ENCODE measurements around the gene CYGB.

The CYGB gene

GRCh38 chr17:76492123-76492988 lies 45.2 kb downstream of the CYGB start:
- H3K9ac ChIP-seq (ENCODE audit: low read length) = peak overlapping the region; percentile 60
- H3K27ac ChIP-seq (ENCODE audit: low read depth, low read length) = peak overlapping the region; percentile 90
- no peaks in the 10 kb centered on the region for H3K9me2 ChIP-seq (replicated peaks; ENCODE audit: insufficient read depth, low read length)
- H3K79me2 ChIP-seq (ENCODE audit: insufficient read depth, low read length) = peaks cover 2% of the 10 kb centered on the region
- H4K20me1 ChIP-seq (ENCODE audit: low read depth, low read length) = no peaks in the 10 kb centered on the region
- H3K27me3 ChIP-seq (ENCODE audit: low read length) = no peaks in the 10 kb centered on the region
- H2AFZ ChIP-seq (ENCODE audit: low read depth, low read length, severe bottlenecking) = no peak overlapping the region
- peak overlapping the region; percentile 59 for H3K4me2 ChIP-seq (ENCODE audit: low read depth, low read length, poor library complexity, severe bottlenecking)
- no peak for TF ChIP-seq EZH2phosphoT487 (conservative IDR thresholded peaks at IDR 0.05; ENCODE audit: low read length)
- TF ChIP-seq, protein P1, sequence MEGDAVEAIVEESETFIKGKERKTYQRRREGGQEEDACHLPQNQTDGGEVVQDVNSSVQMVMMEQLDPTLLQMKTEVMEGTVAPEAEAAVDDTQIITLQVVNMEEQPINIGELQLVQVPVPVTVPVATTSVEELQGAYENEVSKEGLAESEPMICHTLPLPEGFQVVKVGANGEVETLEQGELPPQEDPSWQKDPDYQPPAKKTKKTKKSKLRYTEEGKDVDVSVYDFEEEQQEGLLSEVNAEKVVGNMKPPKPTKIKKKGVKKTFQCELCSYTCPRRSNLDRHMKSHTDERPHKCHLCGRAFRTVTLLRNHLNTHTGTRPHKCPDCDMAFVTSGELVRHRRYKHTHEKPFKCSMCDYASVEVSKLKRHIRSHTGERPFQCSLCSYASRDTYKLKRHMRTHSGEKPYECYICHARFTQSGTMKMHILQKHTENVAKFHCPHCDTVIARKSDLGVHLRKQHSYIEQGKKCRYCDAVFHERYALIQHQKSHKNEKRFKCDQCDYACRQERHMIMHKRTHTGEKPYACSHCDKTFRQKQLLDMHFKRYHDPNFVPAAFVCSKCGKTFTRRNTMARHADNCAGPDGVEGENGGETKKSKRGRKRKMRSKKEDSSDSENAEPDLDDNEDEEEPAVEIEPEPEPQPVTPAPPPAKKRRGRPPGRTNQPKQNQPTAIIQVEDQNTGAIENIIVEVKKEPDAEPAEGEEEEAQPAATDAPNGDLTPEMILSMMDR (IDR thresholded peaks at IDR 0.05; ENCODE audit: insufficient read depth, low read length, poor library complexity, severe bottlenecking) = no peak
- no peaks in the 10 kb centered on the region for H3K9me3 ChIP-seq (ENCODE audit: insufficient read depth, low read length)
- no peaks in the 10 kb centered on the region for H3K36me3 ChIP-seq (ENCODE audit: low read length)
- H3K4me3 ChIP-seq (ENCODE audit: insufficient read depth, low read length, poor library complexity, severe bottlenecking) = peak overlapping the region; percentile 12
- H3F3A ChIP-seq (ENCODE audit: insufficient read depth) = peaks cover 33% of the 10 kb centered on the region

- Histone ChIP-seq H3K9me2 (replicated peaks; ENCODE audit: insufficient read depth, low read length) (no peaks in the 10 kb centered on the region), H2AFZ (ENCODE audit: low read depth, low read length, severe bottlenecking) (no peak overlapping the region), H3K27ac (ENCODE audit: low read depth, low read length) (peak overlapping the region; percentile 90), H3K9me3 (ENCODE audit: insufficient read depth, low read length) (no peaks in the 10 kb centered on the region), H3K27me3 (ENCODE audit: low read length) (no peaks in the 10 kb centered on the region), H3K4me2 (ENCODE audit: low read depth, low read length, poor library complexity, severe bottlenecking) (peak overlapping the region; percentile 59), H3K36me3 (ENCODE audit: low read length) (no peaks in the 10 kb centered on the region), H4K20me1 (ENCODE audit: low read depth, low read length) (no peaks in the 10 kb centered on the region), H3K9ac (ENCODE audit: low read length) (peak overlapping the region; percentile 60; the same call in 1 of the 2 replicates), H3F3A (ENCODE audit: insufficient read depth) (peaks cover 32% of the 10 kb centered on the region), H3K79me2 (ENCODE audit: insufficient read depth, low read length) (no peaks in the 10 kb centered on the region), H3K4me3 (ENCODE audit: insufficient read depth, low read length, poor library complexity, severe bottlenecking) (no peak overlapping the region)
- no peak for TF ChIP-seq EZH2phosphoT487 (conservative IDR thresholded peaks at IDR 0.05; ENCODE audit: low read length)
- TF ChIP-seq, protein P1 (IDR thresholded peaks at IDR 0.05; ENCODE audit: insufficient read depth, low read length, poor library complexity, severe bottlenecking) = no peak
Measured at GRCh38 chr17:76491271-76492122, 46.0 kb downstream of the CYGB start.

DNA sequence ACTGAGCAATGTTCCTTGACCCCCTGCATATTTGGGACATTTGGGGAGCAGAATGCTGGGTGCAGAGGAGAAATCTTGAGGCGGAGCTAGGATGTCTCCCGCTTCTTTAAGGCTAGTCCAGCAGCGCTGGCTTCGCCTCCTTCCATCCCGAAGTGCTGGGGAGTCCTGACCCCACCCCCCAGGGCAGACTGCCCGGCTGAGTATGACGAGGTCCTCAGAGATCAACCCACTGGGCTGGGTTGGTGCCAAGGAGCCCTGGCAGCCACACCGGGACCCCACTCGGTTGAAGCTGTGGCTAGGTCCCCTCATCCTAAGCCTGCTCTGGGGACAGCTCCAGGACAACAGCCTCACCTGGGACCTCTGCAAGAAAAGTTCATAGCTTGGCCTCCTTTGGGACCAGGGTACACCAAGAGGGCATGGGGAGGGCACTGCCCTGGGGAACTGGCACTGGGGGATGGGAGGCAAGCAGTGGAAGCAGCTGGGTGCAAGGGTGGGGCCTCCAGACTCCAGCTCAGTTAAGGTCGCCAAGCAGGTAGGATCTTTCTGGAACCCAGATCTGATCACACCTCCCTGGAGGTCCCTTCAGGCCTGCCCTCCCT lies 47.3 kb downstream of the CYGB start:
- Histone ChIP-seq H3K4me3 (ENCODE audit: insufficient read depth, low read length, poor library complexity, severe bottlenecking) (no peak overlapping the region), H3K27ac (ENCODE audit: low read depth, low read length) (peak overlapping the region; percentile 90; the same call in 1 of the 2 replicates), H4K20me1 (ENCODE audit: low read depth, low read length) (no peaks in the 10 kb centered on the region), H3K9me3 (ENCODE audit: insufficient read depth, low read length) (no peaks in the 10 kb centered on the region), H3K36me3 (ENCODE audit: low read length) (no peaks in the 10 kb centered on the region), H3K79me2 (ENCODE audit: insufficient read depth, low read length) (no peaks in the 10 kb centered on the region), H3K9me2 (replicated peaks; ENCODE audit: insufficient read depth, low read length) (no peaks in the 10 kb centered on the region), H3K27me3 (ENCODE audit: low read length) (no peaks in the 10 kb centered on the region), H2AFZ (ENCODE audit: low read depth, low read length, severe bottlenecking) (no peak overlapping the region), H3K4me2 (ENCODE audit: low read depth, low read length, poor library complexity, severe bottlenecking) (no peak overlapping the region), H3K9ac (ENCODE audit: low read length) (no peak overlapping the region), H3F3A (ENCODE audit: insufficient read depth) (peaks cover 33% of the 10 kb centered on the region)
- no peak for TF ChIP-seq EZH2phosphoT487 (conservative IDR thresholded peaks at IDR 0.05; ENCODE audit: low read length)
- TF ChIP-seq, protein P1 (IDR thresholded peaks at IDR 0.05; ENCODE audit: insufficient read depth, low read length, poor library complexity, severe bottlenecking) = no peak
